NCI-H524 treated with DMSO at 0.1 percent for 48 hours (cell line): ENCODE results near the gene RFTN1.

Source experiments
- DNase-seq: peaks from one replicate; lab custom pipeline; 2025; lab: John Stamatoyannopoulos, UW

The RFTN1 gene

GRCh38 chr3:16433701-16434151 is 79.8 kb downstream of the RFTN1 start:
- no peak for DNase-seq

- no peak for DNase-seq
Observed at GRCh38 chr3:16432714-16433113, 80.8 kb downstream of the RFTN1 start.

- no peak for DNase-seq
Observed at GRCh38 chr3:16430717-16431630, 82.5 kb downstream of the RFTN1 start.

DNA sequence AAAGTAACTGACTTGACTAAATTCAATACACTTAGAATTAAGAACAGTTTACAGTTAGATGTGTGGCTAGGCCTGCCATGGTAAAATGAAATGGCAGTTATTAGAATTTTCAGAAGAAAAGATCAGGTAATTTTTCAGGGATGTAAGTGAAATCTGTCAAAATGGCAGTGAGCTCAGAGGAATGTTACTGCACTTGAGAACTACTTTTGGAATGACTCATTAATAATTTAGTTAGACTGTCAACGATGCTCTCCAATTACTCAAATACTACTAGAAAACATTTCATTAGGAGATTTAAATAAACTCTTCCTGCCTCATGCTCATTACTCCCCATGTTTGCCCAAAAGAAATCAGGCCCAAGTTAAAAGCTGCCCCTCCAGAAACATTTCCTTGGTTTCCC is 84.4 kb downstream of the RFTN1 start:
- DNase-seq = no peak

DNA sequence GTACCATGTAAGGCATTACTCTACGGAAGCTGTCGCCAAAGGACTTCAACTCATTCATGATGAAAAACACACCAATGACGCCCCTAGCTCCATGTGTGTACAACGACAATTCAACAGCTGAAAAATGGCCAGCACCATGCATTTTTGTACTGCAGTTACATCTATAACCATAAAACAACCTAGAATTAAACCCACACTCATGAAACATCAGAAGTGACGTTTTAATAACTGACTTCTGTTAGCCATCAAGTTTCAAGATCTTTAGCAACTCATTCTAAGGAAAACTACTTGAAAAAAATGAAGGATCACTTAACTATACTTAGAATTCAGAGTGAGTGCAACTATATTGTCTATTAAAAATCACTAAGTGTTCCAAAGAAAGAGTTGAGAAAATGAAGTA is 84.9 kb downstream of the RFTN1 start:
- no peak for DNase-seq

DNA sequence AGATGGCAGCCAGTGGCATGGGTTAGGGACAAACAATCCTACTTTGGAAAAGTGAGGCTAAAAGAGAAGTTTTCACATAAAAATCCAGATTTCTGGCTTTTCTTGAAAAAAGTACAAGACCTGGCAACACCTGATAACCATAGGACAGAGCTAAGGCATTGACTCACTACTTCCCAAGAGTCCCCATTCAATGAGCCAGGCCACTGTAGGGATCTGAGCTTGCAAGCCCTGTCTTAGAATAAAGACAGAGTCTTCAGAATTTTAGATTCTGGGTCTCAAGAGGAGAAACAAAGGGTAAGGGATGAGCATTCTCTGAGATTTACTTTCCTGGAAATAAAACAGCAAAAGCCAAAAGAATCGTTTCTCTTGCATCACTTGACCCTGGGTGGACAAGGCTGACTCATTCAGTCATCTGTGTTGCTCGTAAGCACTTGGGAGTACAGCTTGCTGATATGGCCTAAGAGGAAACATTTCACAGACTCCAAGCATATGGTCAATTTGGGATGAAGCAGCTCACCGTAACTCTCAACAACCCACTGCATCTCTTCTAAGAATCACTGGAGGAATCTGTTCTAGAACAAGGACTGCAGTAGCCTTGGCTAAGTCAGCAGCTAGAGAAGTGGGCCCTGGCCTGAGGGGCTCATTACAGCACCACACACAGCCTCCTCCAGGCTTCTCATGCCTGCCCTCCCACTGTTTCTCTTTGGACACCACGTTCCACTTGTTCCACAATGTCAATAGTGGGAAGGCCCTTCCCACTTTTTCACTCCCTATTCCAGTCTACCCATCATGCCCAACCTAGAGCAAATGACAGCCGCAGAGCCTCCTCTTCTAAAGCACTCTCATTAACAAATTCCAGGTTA is 86.2 kb downstream of the RFTN1 start:
- no peak for DNase-seq

GRCh38 chr3:16426665-16427064 is 86.8 kb downstream of the RFTN1 start:
- no peak for DNase-seq

DNA sequence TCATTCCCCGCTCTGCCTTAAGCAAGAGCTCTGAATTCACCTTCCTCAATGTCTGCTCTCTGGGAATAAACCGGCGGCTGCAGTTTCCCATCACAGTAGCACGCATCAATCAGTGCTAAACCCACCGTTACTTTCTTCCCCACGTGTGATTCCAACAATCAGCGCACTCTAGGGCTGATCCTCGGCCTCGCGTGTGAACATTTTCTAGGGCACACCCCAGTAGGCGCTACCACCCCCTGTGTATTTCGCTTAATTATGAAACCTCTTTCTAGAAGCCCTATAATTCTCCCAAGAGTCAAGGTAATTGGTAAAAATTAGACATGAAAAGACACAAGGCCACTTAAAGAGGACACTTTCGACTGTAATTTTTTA is 87.5 kb downstream of the RFTN1 start:
- DNase-seq = no peak

DNA sequence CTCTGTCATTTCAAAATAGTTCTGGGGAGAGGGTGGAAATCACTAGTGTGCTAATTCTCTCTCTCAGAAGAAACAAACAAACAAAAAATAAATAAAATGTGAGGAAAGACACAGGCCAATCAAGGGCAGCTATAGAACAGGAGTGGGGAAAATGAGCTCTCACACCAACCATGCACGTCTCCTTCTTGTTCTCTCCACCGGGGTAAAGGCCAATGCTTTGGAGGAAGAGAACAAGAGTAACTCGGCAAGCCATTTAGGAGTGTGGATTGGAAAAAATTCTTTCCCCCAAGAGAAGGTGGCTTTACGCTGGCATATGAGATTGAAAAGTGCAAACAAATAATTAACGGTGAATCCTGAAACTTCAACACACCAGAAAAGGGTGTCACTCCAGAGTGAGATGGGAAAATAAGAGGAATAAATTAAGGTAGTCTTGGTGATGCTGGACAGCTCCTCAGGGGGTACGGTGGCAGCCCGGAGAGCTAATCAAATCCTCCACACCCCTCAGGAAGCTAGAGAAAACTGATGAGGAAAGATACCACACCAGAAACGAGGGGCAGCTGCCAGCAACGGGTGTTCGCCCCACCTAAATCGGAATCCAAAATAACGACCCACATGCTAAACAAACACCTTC is 88.0 kb downstream of the RFTN1 start:
- no peak for DNase-seq

GRCh38 chr3:16423947-16424673 is 89.4 kb downstream of the RFTN1 start:
- DNase-seq = no peak

DNA sequence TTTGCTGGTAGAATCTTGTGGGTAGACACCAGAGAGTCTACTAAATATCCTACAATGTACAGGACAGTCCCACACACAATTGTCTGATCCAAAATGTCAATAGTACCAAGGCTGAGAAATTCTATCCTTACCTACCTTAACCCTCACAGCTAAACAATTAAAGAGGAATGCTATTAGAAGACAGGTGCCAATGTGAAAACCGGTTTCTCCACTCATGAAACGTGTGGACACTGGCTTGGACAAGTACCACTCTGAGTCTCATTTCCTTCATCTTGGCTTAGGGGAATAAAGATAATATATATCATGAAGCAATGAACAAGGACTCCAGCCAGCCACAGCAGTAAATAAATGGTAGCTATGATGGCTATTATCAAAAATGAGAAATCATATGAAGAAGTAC is 90.2 kb downstream of the RFTN1 start:
- no peak for DNase-seq

DNA sequence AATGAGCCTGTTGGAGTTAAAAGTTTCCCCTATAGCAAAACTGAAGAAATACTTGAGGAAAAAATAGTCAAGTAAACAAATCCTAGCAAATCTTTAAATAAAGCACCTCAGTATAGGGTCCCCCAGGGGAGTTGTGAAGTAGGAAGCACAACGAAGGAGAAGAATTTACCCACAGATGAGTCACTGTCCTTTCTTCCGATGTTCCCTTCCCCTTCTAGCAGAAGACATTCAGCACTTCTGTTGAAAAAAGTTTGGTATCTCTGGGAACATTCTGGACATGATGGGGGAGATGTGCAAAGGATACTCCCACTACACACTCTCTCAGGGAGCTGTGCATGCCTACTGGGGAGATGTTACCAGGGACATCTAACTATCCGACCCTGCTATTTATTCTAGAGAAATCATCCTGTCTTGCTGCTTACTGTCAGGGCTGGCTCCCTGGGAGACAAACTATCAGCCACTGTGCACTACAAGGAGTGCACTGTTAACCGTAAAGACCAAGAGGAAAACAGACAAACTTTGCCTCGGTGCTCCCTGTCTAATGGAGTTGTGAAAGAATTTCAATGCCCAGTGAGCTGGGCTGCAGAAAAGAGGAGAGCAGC is 93.8 kb downstream of the RFTN1 start:
- no peak for DNase-seq

GRCh38 chr3:16417945-16418739 is 95.4 kb downstream of the RFTN1 start:
- DNase-seq = no peak

DNA sequence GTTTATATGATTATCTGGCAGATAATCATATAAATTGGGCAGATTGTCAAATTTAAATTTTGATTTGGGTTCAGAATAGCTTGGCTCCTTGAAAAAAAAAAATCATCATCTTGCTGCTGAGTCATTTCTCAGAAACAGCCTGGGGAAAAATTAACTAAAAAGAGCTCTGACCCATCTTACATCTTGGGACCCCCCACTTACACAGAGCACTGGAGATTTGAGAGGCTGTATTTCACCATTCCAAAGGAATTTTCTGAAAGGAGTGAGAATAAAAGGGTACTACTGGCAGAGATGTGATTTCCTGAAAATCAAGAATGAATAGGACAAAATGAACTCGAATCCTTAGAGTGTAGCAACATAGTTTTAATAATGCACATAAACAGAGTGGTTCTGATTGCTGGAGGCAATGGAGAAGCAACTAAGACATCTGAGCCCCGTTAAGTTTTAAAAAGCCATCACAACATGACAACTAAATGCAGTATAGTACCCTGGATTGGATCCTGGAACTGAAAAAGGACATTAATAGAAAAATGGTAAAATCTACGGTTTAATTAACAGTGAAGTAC is 97.5 kb downstream of the RFTN1 start:
- no peak for DNase-seq

DNA sequence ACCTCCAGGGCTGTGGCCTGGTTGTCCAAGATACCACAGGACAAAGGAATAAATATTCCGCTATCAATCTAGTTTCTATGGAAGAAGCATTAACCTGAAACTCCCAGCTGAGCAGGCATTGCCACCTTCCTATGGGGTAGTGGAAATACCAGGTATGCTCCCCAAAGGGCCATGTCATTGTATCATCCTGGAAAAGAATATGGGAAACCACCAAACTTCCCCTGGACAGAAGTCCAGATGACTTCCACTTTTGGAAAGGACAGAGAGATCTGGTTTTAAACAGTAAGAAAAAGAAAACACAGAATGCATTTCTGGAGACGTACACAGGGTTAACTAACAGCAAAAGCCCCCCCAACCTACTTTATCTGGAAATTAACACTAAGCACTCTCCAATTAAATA is 100.2 kb downstream of the RFTN1 start:
- DNase-seq = no peak

GRCh38 chr3:16412192-16412800 is 101.2 kb downstream of the RFTN1 start:
- DNase-seq = no peak

- no peak for DNase-seq
Observed at GRCh38 chr3:16411441-16411840, 102.1 kb downstream of the RFTN1 start.

GRCh38 chr3:16410659-16411058 is 102.8 kb downstream of the RFTN1 start:
- DNase-seq = no peak

- no peak for DNase-seq
Observed at GRCh38 chr3:16409032-16409431, 104.5 kb downstream of the RFTN1 start.

- DNase-seq = no peak
Observed at GRCh38 chr3:16407366-16407765, 106.1 kb downstream of the RFTN1 start.
